Subcutaneous abdominal adipose tissue (tissue), 5 donors: Measurements from ENCODE around the gene SCAPER.
"Not testable (repeated sequence)": the region's sequence is repeated elsewhere in the genome, so short reads cannot be mapped to it uniquely, and the experiment has no call there.

Experiments used
- H3K27ac ChIP-seq: one replicate; pipeline ENCODE4 v1.7.0; 2013; ENCODE audit warnings: low read depth, mild to moderate bottlenecking, inconsistent platforms, low read length, moderate library complexity
- H3K27me3 ChIP-seq, 5 donors: one replicate each; pipeline ENCODE4 v1.7.0; 2013; ENCODE audit warnings: low read length in 5 of 5, inconsistent platforms in 1 of 5; ENCODE audit not compliant: control insufficient read depth in 5 of 5, insufficient read depth in 4 of 5
- H3K36me3 ChIP-seq, 5 donors: one replicate each; pipeline ENCODE4 v1.7.0; 2013; ENCODE audit warnings: low read length in 5 of 5; ENCODE audit not compliant: control insufficient read depth in 5 of 5, insufficient read depth in 5 of 5
- H3K4me1 ChIP-seq, 5 donors: one replicate each; pipeline ENCODE4 v1.7.0; 2013; ENCODE audit warnings: low read length in 5 of 5, mild to moderate bottlenecking in 3 of 5, moderate library complexity in 1 of 5; ENCODE audit not compliant: control insufficient read depth in 5 of 5, insufficient read depth in 5 of 5
- H3K4me3 ChIP-seq, 5 donors: one replicate each; pipeline ENCODE4 v1.7.0; 2013; ENCODE audit warnings: low read length in 5 of 5, low read depth in 1 of 5
- H3K9ac ChIP-seq, 5 donors: one replicate each; pipeline ENCODE4 v1.7.0; 2013; ENCODE audit warnings: low read length in 5 of 5, mild to moderate bottlenecking in 4 of 5, moderate library complexity in 3 of 5
- H3K9me3 ChIP-seq, 5 donors: one replicate each; pipeline ENCODE4 v1.7.0; 2013; ENCODE audit warnings: low read length in 5 of 5; ENCODE audit not compliant: control insufficient read depth in 5 of 5
- donor health status: healthy.
- donor health status: healthy.
- donor health status: healthy.
- donor health status: healthy.
- donor health status: healthy.

Gene SCAPER

DNA sequence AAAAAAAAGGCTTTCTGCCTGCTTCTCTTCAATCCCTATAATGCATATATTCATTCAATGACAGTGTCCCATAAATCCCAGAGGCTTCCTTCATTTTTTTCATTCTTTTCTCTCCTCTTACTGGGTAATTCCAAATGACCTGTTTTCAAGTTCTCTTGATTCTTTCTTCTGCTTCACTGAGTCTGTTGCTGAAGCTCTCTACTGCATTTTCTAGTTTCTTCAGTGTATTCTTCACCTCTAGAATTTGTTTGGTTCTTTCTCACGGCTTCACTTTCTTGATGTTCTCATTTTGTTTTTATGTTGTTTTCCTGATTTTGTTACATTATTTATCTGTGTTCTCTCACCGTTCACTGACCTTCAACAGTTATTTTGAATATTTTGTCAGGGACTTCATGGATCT lies 141.6 kb downstream of the SCAPER start:
- Histone ChIP-seq H3K4me1 (no peaks in the 10 kb centered on the region), H3K27ac (no peak overlapping the region), H3K9me3 (peaks cover 0 to 8% (median 0%) of the 10 kb centered on the region in 5 donors), H3K36me3 (peaks cover 18 to 31% (median 26%) of the 10 kb centered on the region in 5 donors), H3K4me3 (no peak overlapping the region), H3K27me3 (no peaks in the 10 kb centered on the region), H3K9ac (no peak overlapping the region)

DNA sequence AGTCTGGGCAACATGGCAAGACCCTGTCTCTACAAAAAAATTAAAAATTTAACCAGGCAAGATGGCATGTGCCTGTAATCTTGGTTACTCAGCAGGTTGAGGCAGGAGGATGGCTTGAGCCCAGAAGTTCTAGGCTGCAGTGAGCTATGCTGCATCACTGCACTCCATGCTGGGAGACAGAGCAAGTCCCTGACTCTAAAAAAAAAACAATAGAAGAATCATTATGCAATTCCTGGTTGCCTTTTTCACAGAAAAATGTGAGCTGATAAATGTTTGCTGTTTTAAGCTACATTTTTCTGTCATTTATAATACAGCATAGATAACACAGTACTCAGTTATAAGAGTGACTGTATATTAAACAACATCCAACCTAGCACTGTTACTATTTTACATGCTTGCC lies 148.8 kb downstream of the SCAPER start:
- Histone ChIP-seq H3K36me3 (peaks cover 0 to 33% (median 5%) of the 10 kb centered on the region in 5 donors), H3K27me3 (no peaks in the 10 kb centered on the region), H3K4me1 (no peaks in the 10 kb centered on the region), H3K4me3 (no peak overlapping the region), H3K9ac (no peak overlapping the region), H3K9me3 (no peaks in the 10 kb centered on the region), H3K27ac (no peak overlapping the region)

DNA sequence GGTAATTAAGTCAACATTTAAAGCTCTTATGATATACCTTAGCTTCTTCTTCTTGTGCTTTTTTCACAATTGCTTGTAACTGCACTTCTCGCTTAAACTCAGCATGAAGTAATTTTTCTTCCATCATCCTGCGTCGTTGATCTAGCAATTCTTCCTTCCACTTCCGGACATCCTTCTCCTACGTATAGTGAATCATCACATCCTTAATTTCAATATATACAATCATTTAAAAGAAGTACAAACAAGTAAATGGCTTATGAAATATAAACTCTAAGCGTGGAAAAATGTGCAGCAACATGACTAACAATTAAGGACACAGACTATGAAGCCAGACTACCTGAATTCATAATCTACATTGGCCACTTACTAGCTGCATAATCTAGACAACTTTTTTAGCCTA lies 151.4 kb downstream of the SCAPER start:
- no peaks in the 10 kb centered on the region for H3K9me3 ChIP-seq
- H3K9ac ChIP-seq: no peak overlapping the region
- H3K36me3 ChIP-seq: peaks cover 0 to 36% (median 5%) of the 10 kb centered on the region in 5 donors
- H3K27ac ChIP-seq: no peak overlapping the region
- H3K27me3 ChIP-seq: no peaks in the 10 kb centered on the region
- H3K4me1 ChIP-seq: no peaks in the 10 kb centered on the region
- H3K4me3 ChIP-seq: no peak overlapping the region

DNA sequence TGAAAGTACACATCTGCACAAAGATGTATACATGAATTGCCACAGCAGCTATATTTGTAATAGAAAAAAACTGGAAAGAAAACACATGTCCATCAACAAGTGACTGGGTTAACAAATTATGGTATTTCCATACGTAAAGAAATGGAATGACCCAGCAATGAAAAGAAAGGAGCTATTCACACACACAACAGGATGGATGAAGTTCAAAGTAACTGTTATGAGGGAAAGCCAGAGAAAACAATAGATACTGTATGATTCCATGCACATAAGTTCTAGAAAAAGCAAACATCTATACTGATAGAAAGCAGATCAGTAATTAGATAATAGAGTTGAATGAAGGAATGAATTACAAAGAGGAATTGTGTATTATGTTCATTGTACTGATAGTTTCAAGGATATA lies 152.0 kb downstream of the SCAPER start:
- no peaks in the 10 kb centered on the region for H3K4me1 ChIP-seq
- no peak overlapping the region for H3K4me3 ChIP-seq
- peaks cover 0 to 32% (median 5%) of the 10 kb centered on the region in 5 donors for H3K36me3 ChIP-seq
- no peaks in the 10 kb centered on the region for H3K9me3 ChIP-seq
- H3K27ac ChIP-seq: no peak overlapping the region
- no peaks in the 10 kb centered on the region for H3K27me3 ChIP-seq
- H3K9ac ChIP-seq: no peak overlapping the region

DNA sequence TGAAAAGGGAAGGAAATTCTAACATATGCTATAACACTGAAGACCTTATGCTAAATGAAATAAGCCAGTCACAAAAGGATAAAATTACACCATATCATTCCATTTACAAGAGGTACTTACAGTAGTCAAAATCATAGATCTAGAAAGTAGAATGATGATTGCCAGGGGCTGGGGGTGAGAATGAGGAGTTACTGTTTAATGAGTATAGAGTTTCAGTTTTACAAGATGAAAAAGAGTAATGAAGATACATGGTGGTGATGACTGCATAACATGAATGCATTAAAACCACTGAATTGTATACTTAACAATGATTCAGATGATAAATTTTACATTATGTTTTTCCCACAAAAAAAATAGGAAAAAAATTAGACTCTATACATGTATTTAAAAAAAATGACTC lies 152.6 kb downstream of the SCAPER start:
- no peak overlapping the region for H3K9ac ChIP-seq
- no peaks in the 10 kb centered on the region for H3K4me1 ChIP-seq
- H3K27ac ChIP-seq: no peak overlapping the region
- no peaks in the 10 kb centered on the region for H3K27me3 ChIP-seq
- peaks cover 0 to 31% (median 6%) of the 10 kb centered on the region in 5 donors for H3K36me3 ChIP-seq
- no peak overlapping the region for H3K4me3 ChIP-seq
- no peaks in the 10 kb centered on the region for H3K9me3 ChIP-seq

DNA sequence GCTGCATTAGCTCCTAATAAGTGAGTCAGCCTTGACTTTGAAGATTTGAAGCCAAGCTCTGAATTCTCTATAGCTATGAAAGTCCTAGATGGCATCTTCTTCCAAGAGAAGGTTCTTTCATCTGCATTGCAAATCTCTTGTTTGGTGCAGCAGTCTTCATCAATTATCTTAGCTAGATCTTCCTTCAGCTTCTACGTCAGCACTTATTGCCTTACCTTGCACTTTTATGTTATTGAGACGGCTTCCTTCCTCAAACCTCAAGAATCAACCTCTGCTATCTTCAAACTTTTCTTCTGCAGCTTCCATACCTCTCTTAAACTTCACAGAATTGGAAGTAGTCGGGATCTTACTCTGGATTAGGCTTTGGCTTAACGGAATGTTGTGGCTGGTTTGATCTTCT lies 167.6 kb downstream of the SCAPER start:
- Histone ChIP-seq H3K9ac (no peak overlapping the region), H3K9me3 (no peaks in the 10 kb centered on the region), H3K27ac (no peak overlapping the region), H3K4me1 (no peaks in the 10 kb centered on the region), H3K4me3 (no peak overlapping the region), H3K27me3 (no peaks in the 10 kb centered on the region), H3K36me3 (peaks cover 10 to 27% (median 23%) of the 10 kb centered on the region in 5 donors)

DNA sequence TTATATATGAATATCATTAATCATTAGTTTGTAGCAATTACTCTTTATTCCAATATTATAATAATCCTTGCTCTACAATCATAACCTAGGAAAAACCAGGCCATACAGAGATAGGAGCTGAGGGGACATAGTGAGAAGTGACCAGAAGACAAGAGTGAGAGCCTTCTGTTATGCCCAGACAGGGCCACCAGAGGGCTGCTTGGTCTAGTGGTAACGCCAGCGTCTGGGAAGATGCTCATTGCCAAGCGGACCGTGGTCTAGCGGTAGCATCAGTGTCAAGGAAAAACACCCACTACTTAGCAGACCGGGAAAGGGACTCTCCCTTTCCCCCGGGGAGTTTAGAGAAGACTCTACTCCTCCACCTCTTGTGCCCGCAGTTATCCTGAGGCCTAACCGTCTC lies 172.8 kb downstream of the SCAPER start:
- not testable (repeated sequence) for H3K9me3 ChIP-seq, H3K9ac ChIP-seq, H3K4me3 ChIP-seq, H3K27me3 ChIP-seq, H3K27ac ChIP-seq, H3K4me1 ChIP-seq
- H3K36me3 ChIP-seq: peaks cover 18 to 37% (median 28%) of the 10 kb centered on the region in 5 donors

DNA sequence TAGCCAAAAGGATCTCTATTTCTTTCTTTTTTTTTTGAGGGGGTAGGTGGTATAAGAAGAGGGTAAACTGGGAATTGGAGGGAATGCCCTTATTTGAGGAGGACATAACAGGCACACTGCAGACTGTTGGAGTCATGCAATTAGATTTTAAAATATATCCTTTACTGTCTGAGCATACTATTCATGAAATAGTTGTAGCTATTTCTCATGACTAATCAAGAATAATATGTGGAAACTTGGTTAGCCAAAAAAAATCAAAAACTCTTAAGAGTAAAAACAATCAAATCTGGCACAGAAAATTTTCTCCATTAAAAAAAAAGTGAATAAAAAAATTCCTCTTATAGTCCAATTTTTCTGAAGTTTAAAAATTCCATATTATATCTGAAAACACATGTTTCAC lies 174.9 kb downstream of the SCAPER start:
- Histone ChIP-seq H3K9ac (no peak overlapping the region), H3K27ac (no peak overlapping the region), H3K9me3 (peaks cover 0 to 2% (median 0%) of the 10 kb centered on the region in 5 donors), H3K4me1 (no peaks in the 10 kb centered on the region), H3K36me3 (peaks cover 17 to 45% (median 25%) of the 10 kb centered on the region in 5 donors), H3K4me3 (no peak overlapping the region), H3K27me3 (no peaks in the 10 kb centered on the region)

DNA sequence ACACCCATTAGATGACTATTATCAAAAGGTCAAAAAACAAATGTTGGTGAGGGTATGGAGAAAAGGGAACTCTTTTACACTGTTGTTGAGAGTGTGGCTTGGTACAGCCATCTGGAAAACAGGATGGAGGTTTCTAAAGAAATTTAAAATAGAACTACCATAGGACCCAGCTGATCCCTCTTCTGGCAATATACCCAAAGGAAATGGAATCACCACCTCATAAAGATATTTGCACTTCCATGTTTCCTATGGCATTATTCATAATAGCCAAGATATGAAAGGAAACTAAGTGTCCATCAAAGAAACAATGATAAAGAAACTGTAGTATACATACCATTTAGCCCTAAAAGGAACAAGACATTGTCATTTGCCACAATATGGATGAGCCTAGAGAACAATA lies 186.3 kb downstream of the SCAPER start:
- peaks cover 0 to 17% (median 6%) of the 10 kb centered on the region in 5 donors for H3K9me3 ChIP-seq
- no peak overlapping the region for H3K9ac ChIP-seq
- H3K4me3 ChIP-seq: no peak overlapping the region
- H3K27me3 ChIP-seq: no peaks in the 10 kb centered on the region
- peaks cover 0 to 18% (median 7%) of the 10 kb centered on the region in 5 donors for H3K36me3 ChIP-seq
- no peak overlapping the region for H3K27ac ChIP-seq
- no peaks in the 10 kb centered on the region for H3K4me1 ChIP-seq

DNA sequence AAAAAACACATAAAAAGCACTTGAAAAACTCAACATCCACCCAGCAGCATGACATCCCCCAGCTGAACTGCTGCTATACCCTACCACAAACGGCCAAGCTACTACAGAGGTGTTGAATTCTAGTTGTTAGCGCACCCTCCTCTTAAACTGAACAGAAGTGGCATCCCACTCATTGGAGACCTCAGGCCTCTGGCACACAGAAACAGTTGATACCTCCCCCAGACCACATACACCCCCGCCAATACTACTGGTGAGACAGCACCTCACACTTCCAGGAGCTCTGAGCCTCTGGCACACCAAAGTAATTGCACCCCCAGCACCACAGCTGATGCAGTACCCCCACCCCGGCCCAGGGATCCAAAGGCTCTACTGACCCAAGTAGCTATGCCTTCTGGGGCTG lies 190.2 kb downstream of the SCAPER start:
- Histone ChIP-seq H3K9me3 (peaks cover 0 to 17% (median 6%) of the 10 kb centered on the region in 5 donors), H3K4me1 (no peaks in the 10 kb centered on the region), H3K27me3 (no peaks in the 10 kb centered on the region), H3K36me3 (peaks cover 0 to 20% (median 7%) of the 10 kb centered on the region in 5 donors), H3K9ac (no peak overlapping the region), H3K4me3 (no peak overlapping the region), H3K27ac (no peak overlapping the region)

DNA sequence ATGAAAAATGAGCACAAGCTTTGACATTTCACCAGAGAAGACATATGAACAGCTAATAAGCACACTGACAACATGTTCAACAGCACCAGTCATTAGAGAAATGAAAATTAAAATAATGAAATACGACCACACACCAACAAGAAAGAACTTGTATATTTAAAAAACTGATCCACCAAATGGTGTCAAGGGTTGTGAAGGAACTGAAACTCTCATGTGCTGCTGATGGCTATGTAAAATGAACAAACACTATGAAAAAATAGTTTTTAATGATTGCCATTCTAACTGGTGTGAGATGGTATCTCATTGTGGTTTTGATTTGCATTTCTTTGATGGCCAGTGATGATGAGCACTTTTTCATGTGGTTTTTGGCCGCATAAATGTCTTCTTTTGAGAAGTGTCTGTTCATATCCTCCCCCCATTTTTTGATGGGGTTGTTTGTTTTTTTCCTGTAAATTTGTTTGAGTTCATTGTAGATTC lies 193.8 kb downstream of the SCAPER start:
- Histone ChIP-seq H3K36me3 (peaks cover 0 to 12% (median 7%) of the 10 kb centered on the region in 5 donors), H3K4me3 (no peak overlapping the region), H3K4me1 (no peaks in the 10 kb centered on the region), H3K9ac (no peak overlapping the region), H3K9me3 (peaks cover 0 to 7% (median 6%) of the 10 kb centered on the region in 5 donors), H3K27ac (no peak overlapping the region), H3K27me3 (no peaks in the 10 kb centered on the region)
